Keratinocyte (primary cell): ENCODE results near the gene DLG5. TPM values are rescaled to one million over a fixed set of nuclear protein-coding genes. Genes with fewer than 3 reads are reported as not detected.

Source experiments
- DNase-seq: peaks from one replicate; pipeline ENCODE4 v3.0.0-alpha.2; 2011; ENCODE audit warnings: low read depth, missing footprints, low spot score
- FAIRE-seq: peaks from 2 replicates; lab custom pipeline; 2011; peaks lifted over from hg19 to GRCh38; lab: Jason Lieb, UNC
- H2AFZ ChIP-seq: 2 replicates; pipeline ENCODE4 v1.6.0; 2012; ENCODE audit warnings: low read length, control low read depth, inconsistent platforms; ENCODE audit not compliant: control insufficient read depth
- H3K27ac ChIP-seq: 2 replicates; pipeline ENCODE4 v1.5.1; 2011; ENCODE audit warnings: low read length; ENCODE audit not compliant: control insufficient read depth, insufficient read depth
- H3K27me3 ChIP-seq: 3 replicates; pipeline ENCODE4 v1.6.0; 2011; ENCODE audit warnings: low read length; ENCODE audit not compliant: control insufficient read depth, insufficient read depth; ENCODE audit errors: extremely low read depth
- H3K36me3 ChIP-seq, 2 experiments: 2 replicates in 1 of 2; 3 replicates in 1 of 2; pipeline ENCODE4 v1.5.1; 2011; ENCODE audit warnings: low read length in 2 of 2, mild to moderate bottlenecking in 1 of 2; ENCODE audit not compliant: control insufficient read depth in 2 of 2, insufficient read depth in 2 of 2; ENCODE audit errors: extremely low read depth in 1 of 2
- H3K4me1 ChIP-seq: 3 replicates; pipeline ENCODE4 v1.5.1; 2011; ENCODE audit warnings: low read length; ENCODE audit not compliant: control insufficient read depth, insufficient read depth; ENCODE audit errors: extremely low read depth
- H3K4me2 ChIP-seq: 3 replicates; pipeline ENCODE4 v1.6.0; 2011; ENCODE audit warnings: low read depth, low read length; ENCODE audit not compliant: control insufficient read depth, insufficient read depth; ENCODE audit errors: extremely low read depth
- H3K4me3 ChIP-seq, 3 experiments: fragments of 200-600 bp in 1 of 3; sonication (generic) in 1 of 3; 2 replicates in 2 of 3; 3 replicates in 1 of 3; pipeline ENCODE4 v1.5.1; 2011 to 2016; ENCODE audit warnings: low read length in 3 of 3, mild to moderate bottlenecking in 3 of 3, control low read depth in 2 of 3, inconsistent platforms in 1 of 3, low read depth in 1 of 3, mixed read lengths in 1 of 3, mixed run types in 1 of 3, moderate library complexity in 1 of 3; ENCODE audit not compliant: control insufficient read depth in 2 of 3, insufficient read depth in 2 of 3; ENCODE audit errors: extremely low read depth in 1 of 3
- H3K79me2 ChIP-seq: 2 replicates; pipeline ENCODE4 v1.6.0; 2012; ENCODE audit warnings: low read length; ENCODE audit not compliant: control insufficient read depth, insufficient read depth
- H3K9ac ChIP-seq: 3 replicates; pipeline ENCODE4 v1.6.0; 2011; ENCODE audit warnings: low read length; ENCODE audit not compliant: control insufficient read depth, insufficient read depth; ENCODE audit errors: extremely low read depth
- H3K9me1 ChIP-seq: 3 replicates; pipeline ENCODE4 v1.6.0; 2011; ENCODE audit warnings: low read length; ENCODE audit not compliant: control insufficient read depth, insufficient read depth; ENCODE audit errors: extremely low read depth
- H3K9me3 ChIP-seq: 2 replicates; pipeline ENCODE4 v1.5.1; 2012; ENCODE audit warnings: low read depth, low read length; ENCODE audit not compliant: control insufficient read depth
- H4K20me1 ChIP-seq: 3 replicates; pipeline ENCODE4 v1.6.0; 2011; ENCODE audit warnings: low read length; ENCODE audit not compliant: control insufficient read depth, insufficient read depth; ENCODE audit errors: extremely low read depth
- CTCF ChIP-seq, 3 experiments: IDR thresholded peaks in 1 of 3; conservative IDR thresholded peaks in 1 of 3; optimal IDR thresholded peaks in 1 of 3; 2 replicates in 2 of 3; 3 replicates in 1 of 3; pipeline versions ENCODE3 to v1.5.1; 2011; ENCODE audit warnings: low read length in 3 of 3, mild to moderate bottlenecking in 3 of 3, moderate library complexity in 2 of 3, control low read depth in 1 of 3, inconsistent platforms in 1 of 3; ENCODE audit not compliant: insufficient read depth in 2 of 3; ENCODE audit errors: extremely low read depth in 1 of 3
- EZH2 ChIP-seq: IDR thresholded peaks from one replicate; pipeline ENCODE4 v1.6.1; 2012; ENCODE audit warnings: inconsistent platforms, mild to moderate bottlenecking, low read length, moderate library complexity
- dilution Hi-C: fragments of 300-500 bp; cut with MboI; formaldehyde crosslinking; loops from one replicate; pipeline ENCODE4 v1.7.0; 2020; ENCODE audit warnings: low sequenced_read_pairs; ENCODE audit not compliant: extremely low pct_ligation_motif_present
- polyA plus RNA-seq, 5 experiments: library from polyadenylated mRNA; depleted of rRNA in 3 of 5; stranded (reverse) in 3 of 5; stranded (forward) in 1 of 5; unstranded in 1 of 5; fragments of >200 nt; gene quantifications; 1 replicate in 1 of 5; 2 replicates in 3 of 5; 3 replicates in 1 of 5; pipeline versions ENCODE4 v1.2.1 to v1.2.3, GENCODE V29; 2011 to 2012; ENCODE audit warnings: missing spikeins in 2 of 5, low read depth in 1 of 5, low replicate concordance in 1 of 5

The DLG5 gene
- polyA plus RNA-seq, 1 donor (not counting 4 experiments of a cell fraction or from before 2014, with no cell fraction given): 17.2 TPM

DNA sequence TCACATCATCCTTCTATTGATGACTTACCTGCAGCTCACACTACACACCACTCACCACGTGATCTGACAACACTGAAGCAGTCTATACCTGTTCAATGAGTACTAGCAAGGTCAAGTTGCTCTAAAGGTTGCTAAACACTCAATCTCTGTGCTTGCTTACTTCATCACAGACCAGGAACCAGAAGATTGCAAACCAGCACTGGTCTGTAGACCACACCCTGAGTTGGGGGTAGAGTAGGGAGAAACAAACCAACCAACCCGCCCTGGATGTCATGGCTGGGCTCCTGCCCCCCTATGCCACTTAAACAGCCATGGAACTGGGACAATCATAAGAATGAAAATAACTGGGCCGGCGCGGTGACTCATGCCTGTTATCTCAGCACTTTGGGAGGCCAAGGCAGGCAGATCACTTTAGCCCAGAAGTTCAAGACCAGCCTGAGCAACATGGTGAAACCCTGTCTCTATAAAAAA, 19.6 kb downstream of the DLG5 start:
- DNase-seq (peak; percentile 87), FAIRE-seq (no peak)
- TF ChIP-seq CTCF (optimal IDR thresholded peaks at IDR 0.05 in 1 of 3, IDR thresholded peaks at IDR 0.05 in 1 of 3, conservative IDR thresholded peaks at IDR 0.05 in 1 of 3; ENCODE audit: extremely low read depth in 1 of 3, insufficient read depth in 2 of 3, low read length in 3 of 3): no peak
- no peak for TF ChIP-seq EZH2
- Histone ChIP-seq H3K36me3 (peaks cover 5 to 20% of the 10 kb centered on the region in 2 experiments), H3K9me3 (no peaks in the 10 kb centered on the region), H3K9ac (peak overlapping the region; percentile 23), H3K9me1 (no peaks in the 10 kb centered on the region), H2AFZ (no peak overlapping the region), H3K4me2 (no peak overlapping the region), H3K27ac (peak overlapping the region; percentile 70), H4K20me1 (peaks cover 5% of the 10 kb centered on the region), H3K79me2 (peaks cover 80% of the 10 kb centered on the region), H3K27me3 (no peaks in the 10 kb centered on the region), H3K4me3 (no peak overlapping the region), H3K4me1 (peaks cover 39% of the 10 kb centered on the region)
- dilution Hi-C loops: no loop called here

GRCh38 chr10:77905781-77906180, 20.8 kb downstream of the DLG5 start:
- Histone ChIP-seq H3K36me3 (peaks cover 8 to 25% of the 10 kb centered on the region in 2 experiments), H2AFZ (no peak overlapping the region), H3K9me3 (no peaks in the 10 kb centered on the region), H3K4me2 (no peak overlapping the region), H3K4me3 (no peak overlapping the region), H3K9ac (no peak overlapping the region), H3K4me1 (peaks cover 49% of the 10 kb centered on the region), H3K27me3 (no peaks in the 10 kb centered on the region), H3K27ac (peak overlapping the region; percentile 10), H4K20me1 (peaks cover 2% of the 10 kb centered on the region), H3K79me2 (peaks cover 79% of the 10 kb centered on the region), H3K9me1 (no peaks in the 10 kb centered on the region)
- DNase-seq: no peak
- no peak for FAIRE-seq
- TF ChIP-seq CTCF (optimal IDR thresholded peaks at IDR 0.05 in 1 of 3, IDR thresholded peaks at IDR 0.05 in 1 of 3, conservative IDR thresholded peaks at IDR 0.05 in 1 of 3; ENCODE audit: extremely low read depth in 1 of 3, insufficient read depth in 2 of 3, low read length in 3 of 3) (no peak), EZH2 (no peak)
- dilution Hi-C loops: no loop called here
